ENCODE data around the gene MAPK4.

Gene MAPK4

GRCh38 chr18:50656396-50656795 is 96.5 kb downstream of the MAPK4 start:
- no peak for DNase-seq

GRCh38 chr18:50656841-50657470 is 97.1 kb downstream of the MAPK4 start:
- no peak for DNase-seq

- no peak for DNase-seq
Observed at GRCh38 chr18:50658601-50659000, 98.7 kb downstream of the MAPK4 start.

GRCh38 chr18:50659091-50660003 is 99.5 kb downstream of the MAPK4 start:
- no peak for DNase-seq

GRCh38 chr18:50661013-50661412 is 101.1 kb downstream of the MAPK4 start:
- no peak for DNase-seq

- DNase-seq: no peak
Observed at GRCh38 chr18:50662177-50662576, 102.3 kb downstream of the MAPK4 start.

GRCh38 chr18:50662775-50663383 is 103.0 kb downstream of the MAPK4 start:
- DNase-seq: peak; percentile 49

- no peak for DNase-seq
Observed at GRCh38 chr18:50663626-50664441, 103.9 kb downstream of the MAPK4 start.

- no peak for DNase-seq
Observed at GRCh38 chr18:50665015-50665414, 105.1 kb downstream of the MAPK4 start.

- no peak for DNase-seq
Observed at GRCh38 chr18:50665519-50665918, 105.6 kb downstream of the MAPK4 start.

GRCh38 chr18:50666536-50666935 is 106.6 kb downstream of the MAPK4 start:
- DNase-seq: no peak

GRCh38 chr18:50671376-50671775 is 111.5 kb downstream of the MAPK4 start:
- no peak for DNase-seq

GRCh38 chr18:50674307-50674980 is 114.6 kb downstream of the MAPK4 start:
- no peak for DNase-seq

GRCh38 chr18:50675043-50675442 is 115.2 kb downstream of the MAPK4 start:
- DNase-seq: no peak

- DNase-seq: no peak
Observed at GRCh38 chr18:50678651-50679050, 118.8 kb downstream of the MAPK4 start.

GRCh38 chr18:50679056-50679455 is 119.2 kb downstream of the MAPK4 start:
- DNase-seq: no peak

- no peak for DNase-seq
Observed at GRCh38 chr18:50679656-50680055, 119.8 kb downstream of the MAPK4 start.

GRCh38 chr18:50680966-50681365 is 121.1 kb downstream of the MAPK4 start:
- no peak for DNase-seq

GRCh38 chr18:50682852-50683251 is 123.0 kb downstream of the MAPK4 start:
- no peak for DNase-seq

GRCh38 chr18:50686409-50686808 is 126.5 kb downstream of the MAPK4 start:
- no peak for DNase-seq

- DNase-seq: no peak
Observed at GRCh38 chr18:50687491-50687890, 127.6 kb downstream of the MAPK4 start.

- no peak for DNase-seq
Observed at GRCh38 chr18:50689578-50689977, 129.7 kb downstream of the MAPK4 start.
